HG03045 (cell line): ENCODE measurements around the gene TTBK2.

Source experiments
- ATAC-seq: cut with Tn5 transposase; IDR thresholded peaks from one replicate; pipeline ENCODE4 v1.9.1; 2021; ENCODE audit warnings: mild to moderate bottlenecking, moderate library complexity; ENCODE audit not compliant: unreplicated experiment

The TTBK2 gene

DNA sequence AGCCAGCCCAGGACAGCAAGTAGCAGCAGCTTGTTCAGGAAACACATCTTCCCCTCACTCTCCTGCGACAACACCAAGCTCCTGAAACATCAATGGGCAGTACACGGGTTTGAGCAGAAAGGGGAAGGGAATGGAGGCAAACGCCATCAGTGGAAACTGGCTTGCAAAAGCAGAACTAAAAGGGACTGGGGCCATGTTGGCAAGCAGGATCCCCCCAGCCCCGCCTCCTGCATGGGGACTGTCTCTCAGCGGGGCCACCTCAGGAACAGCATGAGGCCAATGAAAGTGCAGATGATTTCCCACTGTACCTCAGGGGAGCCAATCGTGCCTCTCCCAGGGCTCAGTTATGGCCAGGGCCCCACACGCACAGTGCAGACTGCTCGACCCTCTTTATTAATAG lies 190.4 kb downstream of the TTBK2 start:
- ATAC-seq = no peak

DNA sequence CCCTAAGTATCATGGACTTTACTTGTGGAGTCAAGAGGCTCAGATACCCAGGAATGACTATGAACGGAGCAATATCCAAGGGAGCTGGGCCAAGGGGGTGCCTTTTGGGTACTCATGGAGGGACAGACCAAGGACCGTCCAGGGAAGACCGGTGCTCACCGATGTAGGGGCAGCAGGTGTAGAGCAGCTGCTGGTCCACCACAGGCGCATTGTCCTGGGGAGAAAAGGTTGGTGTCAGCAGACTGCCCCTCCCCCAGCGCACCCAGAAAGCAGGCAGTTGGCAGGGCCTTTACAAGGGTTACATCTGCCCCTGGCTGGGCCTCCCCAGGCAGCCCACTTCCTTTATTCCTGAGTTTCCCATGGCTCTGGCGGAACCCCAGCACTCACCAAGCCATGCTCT lies 191.2 kb downstream of the TTBK2 start:
- no peak for ATAC-seq

DNA sequence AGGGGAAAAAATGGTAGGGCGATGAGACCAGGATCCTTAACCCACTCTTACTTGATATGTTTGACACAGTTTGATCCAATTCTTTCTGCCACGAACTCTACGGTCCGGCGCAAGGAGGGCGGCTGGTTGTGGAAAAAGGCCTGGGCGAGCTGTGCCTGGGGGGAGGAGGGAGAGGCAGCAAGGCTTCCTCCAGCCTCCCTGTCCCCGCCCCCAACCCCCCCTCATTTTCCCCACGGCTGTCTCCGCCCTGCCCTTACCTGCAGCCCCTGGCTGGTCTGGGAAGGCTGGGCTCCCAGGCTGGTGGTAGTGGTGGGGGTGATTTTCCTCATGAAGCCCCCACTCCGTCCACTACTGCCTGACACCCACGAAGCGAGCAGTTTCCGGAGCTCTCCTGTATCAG lies 191.6 kb downstream of the TTBK2 start:
- no peak for ATAC-seq

DNA sequence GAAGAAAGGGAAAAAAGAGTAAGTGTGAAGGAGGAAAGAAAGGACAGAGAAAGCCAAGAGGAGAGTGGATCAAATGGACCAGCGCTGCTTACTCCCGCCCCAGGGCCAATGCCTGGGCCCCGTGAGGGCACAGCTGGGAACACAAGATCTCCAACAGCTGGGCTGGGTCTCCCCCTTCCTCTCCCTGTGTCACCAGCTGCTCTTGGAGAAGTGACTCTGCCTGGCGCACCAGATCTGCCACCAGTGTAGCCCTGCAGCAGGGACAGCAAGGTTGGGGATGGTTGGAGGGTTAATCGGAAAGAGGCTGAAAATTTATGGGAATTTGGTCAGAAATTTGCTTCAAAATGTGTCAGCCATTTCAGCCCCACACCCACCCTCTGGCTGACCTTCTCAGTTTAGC lies 192.0 kb downstream of the TTBK2 start:
- ATAC-seq = no peak

DNA sequence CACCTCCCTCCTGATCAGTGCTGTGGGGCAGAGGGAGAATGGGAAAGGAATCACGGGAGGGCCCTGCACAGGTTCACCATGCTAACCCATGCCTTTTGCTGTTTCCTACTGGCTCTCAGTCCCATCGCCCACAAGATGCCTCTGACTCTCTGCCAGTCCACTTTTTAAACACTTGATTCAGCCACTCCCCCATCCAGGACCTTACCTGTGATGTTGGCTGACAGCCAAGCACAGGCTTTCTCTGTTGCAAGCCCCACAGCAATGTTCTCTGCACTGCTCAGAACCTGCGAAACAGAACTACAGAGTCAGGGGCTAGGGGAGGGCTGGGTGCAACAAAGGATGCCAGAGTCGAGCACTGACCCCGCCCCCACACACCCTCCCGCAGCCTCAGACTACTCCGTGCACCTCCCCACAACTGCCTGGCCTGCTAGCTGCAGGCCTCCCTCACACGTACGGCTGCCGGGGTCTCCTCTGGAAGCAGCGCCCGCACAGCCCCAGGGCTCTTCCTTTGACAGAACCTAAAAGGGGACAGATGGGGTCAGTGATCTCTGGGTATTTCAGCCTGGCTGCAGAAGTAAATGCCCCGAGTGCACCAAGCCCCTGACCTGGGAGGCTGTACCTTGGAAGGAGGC lies 192.7 kb downstream of the TTBK2 start:
- no peak for ATAC-seq

DNA sequence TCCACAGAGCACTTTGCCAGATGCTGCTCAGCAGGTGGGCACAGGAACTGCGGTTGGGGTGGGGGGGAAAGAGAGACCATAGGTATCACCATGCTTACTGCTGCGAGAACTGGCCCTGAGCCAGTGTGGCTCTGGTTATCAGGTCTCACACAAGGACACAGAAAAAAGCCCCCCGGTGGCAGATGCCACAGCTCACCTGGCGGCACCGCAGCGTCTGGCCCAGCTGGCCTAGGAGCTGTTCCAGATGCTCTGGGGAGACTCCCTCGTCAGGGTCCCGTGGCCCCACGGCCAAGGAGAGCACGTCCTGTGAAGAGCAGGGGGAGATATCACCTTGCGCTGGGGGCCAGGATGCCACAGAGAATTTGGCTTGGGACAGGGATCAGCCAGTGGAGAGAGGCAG lies 194.5 kb downstream of the TTBK2 start:
- no peak for ATAC-seq

DNA sequence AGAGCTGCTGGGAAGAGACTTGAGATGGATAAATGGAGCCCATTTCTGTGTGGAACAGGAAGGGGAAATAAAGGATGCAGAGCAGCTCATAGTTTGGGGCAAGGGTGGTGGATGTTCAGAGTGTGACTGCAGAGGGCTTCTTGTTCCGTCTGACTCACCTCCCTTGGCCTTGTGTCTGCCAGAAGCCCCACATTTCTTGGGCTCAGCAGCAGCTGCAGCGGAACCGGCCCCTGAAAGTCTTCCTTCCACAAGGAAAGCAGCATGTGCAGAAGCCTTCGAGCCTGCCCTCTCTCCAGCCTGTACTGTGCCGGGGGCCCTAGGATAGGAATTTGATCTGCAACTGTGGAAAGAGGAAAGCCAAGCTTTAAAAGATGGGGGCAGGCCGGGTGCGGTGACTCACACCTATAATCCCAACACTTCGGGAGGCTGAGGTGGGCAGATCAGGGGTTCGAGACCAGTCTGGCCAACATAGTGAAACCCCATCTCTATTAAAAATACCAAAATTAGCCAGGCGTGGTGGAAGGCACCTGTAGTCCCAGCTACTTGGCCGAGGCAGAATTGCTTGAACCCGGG lies 195.2 kb downstream of the TTBK2 start:
- ATAC-seq = no peak

DNA sequence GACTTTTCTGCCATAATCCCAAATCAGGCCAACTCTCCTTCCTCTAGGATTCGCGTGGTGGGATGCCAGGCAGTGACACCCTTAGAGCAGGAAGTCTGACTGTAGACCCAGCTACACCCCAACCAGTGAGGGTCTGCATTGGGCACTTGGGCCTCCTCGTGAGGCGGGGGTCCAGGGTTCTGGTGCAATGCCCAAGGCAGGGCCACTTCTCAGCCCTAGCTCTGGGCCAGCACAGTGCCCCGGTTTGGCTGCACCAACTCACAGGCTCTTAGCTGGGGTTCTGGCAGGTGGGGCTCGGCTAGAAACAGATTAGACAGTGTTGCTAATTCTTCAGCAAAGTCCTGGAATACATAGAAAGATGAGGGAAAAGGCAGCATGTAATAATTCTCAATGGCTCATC lies 196.3 kb downstream of the TTBK2 start:
- ATAC-seq = no peak

DNA sequence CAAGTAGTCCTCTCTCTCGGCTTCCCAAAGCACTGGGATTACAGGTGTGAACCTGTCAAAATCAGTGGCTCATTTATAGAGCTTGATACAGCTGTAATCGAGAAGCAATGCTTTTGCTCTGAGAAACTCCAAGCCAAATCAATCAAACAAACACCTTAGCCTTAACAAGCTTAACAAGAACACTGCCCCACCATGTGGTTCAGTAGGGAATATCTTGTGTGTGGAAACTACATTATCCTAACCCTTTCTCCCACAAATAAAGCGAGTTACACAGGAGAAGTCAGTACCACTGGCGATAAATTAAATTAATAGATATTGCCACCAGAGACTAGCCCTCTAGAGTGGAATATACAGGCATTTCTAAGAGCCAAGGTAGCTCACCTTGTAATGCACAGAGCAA lies 197.5 kb downstream of the TTBK2 start:
- ATAC-seq = no peak

DNA sequence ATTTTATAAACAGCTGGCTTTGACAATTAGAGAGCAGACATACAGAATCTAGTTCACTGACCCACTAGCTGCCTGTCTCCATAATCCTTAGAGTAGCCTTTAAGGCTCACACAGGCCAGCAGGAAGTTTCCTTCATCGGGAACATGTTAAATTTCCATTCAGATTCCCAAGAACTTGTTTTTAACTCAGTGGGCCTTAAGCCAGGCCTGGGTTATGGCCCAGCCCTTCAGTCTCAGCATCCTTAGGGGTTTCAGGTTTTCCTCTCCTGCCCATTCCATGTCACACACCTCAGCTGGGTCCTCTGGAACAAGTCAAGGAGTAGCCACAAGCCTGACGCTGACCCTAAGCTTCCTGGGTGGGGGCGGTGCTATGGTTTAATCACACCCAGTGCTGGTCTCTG lies 198.7 kb downstream of the TTBK2 start:
- ATAC-seq = no peak

DNA sequence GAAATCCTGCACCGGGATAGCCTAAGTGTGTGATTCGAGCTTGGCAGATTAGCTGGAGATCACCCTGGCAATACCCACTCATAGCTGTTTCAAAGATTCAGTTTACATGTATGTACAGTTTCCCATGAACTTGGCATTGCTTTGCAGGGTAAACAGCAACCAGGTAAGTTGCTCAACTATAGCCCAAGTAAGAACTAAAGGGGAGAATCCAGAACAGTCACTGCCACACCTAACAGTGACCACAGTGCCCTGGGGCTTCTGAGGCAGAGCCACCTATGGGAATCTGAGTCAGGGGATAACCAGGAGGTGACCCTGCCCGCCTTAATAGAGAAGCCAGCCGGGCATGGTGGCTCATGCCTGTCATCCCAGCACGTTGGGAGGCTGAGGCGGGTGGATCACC lies 199.6 kb downstream of the TTBK2 start:
- ATAC-seq = no peak

DNA sequence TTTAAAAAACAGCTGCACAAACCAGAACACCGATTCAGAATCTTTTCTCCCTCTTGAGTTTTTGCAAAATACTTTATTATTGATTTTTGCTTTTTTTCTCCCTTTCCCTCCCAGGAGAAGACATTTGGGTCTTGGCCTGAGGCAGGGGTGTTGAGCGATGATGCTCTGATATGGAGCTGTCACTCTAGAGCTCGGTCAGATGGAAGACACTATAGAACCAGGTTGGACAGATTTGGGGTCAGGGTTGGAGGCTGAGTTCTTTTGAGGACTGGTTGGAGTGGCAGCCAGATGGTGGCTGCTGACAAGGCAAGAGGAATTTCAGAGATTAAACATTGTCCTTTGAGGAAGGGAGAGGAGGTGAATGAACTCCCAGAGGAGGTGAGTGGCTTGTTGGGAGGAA lies 200.5 kb downstream of the TTBK2 start:
- no peak for ATAC-seq

DNA sequence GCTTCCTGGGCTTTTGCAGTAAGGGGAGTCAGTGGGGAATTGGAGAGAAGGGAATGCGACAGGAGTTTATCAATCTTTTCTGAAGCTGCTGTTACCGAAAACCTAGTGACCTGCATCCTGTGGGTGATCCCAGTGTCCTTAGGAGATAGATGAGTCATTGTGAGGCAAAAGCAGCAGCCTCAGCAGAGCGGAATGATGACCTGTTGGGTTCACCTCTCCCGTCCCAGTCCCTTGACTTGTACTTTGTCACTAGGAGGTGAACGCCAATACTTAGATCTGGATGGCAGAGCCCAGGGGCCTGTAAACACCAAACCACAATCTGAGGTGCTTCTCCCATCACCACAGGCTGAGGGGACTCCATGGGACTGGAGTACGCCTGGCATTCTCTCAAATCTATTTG lies 201.5 kb downstream of the TTBK2 start:
- ATAC-seq = no peak

DNA sequence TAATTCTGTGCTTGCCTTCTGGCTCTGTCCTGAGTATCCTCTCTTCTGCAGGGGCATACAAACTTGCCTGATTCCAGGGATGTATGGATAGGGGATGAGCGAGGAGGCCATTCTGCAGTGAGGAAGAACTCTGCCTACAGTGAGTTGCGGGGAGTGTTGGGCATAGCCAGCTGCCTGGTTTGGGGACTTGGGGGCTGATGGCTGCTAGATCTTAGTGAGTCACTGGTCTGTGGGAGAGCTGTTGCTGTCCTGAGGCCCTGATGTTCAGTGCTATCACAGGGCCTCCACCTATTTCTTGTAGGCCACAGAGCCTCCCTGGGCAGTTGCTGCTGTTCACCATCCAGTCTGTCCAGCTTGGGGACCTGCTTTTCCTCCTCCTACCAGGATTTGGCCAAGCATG lies 204.0 kb downstream of the TTBK2 start:
- no peak for ATAC-seq

DNA sequence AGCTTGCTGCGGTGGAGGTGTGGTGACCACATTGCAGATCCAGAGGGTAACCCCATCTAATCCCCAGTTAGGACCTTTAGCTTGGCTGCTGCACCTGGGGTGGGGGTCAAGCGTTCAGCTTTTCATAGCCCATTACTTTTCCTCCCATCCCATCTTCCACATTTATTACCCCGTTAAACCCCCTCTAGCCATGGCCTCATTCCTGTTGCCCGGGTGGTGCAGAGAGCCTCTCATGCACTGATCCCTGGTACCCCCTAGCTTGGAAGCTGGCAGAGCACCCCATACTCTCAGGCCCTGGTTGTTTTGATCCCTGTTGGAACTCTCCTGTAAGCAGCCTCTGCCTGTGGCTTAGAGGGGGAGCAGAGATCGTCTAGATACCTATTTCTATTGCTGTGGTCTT lies 204.5 kb downstream of the TTBK2 start:
- ATAC-seq = no peak

DNA sequence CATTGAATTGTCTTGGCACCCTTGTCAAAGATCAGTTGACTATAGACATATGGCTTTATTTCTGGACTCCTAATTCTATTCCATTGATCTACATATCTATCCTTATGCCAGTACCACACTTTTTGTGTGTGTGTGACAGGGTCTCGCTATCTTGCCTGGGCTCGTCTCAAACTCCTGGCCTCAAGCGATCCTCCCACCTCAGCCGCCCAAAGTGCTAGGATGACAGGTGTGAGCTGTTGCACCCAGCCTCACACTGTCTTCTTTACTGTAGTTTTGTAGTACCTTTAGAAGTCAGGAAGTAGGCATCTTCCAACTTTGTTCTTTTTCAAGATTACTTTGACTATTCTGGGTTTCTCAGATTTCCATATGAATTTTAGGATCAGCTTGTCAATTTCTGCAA lies 208.0 kb downstream of the TTBK2 start:
- ATAC-seq = no peak

DNA sequence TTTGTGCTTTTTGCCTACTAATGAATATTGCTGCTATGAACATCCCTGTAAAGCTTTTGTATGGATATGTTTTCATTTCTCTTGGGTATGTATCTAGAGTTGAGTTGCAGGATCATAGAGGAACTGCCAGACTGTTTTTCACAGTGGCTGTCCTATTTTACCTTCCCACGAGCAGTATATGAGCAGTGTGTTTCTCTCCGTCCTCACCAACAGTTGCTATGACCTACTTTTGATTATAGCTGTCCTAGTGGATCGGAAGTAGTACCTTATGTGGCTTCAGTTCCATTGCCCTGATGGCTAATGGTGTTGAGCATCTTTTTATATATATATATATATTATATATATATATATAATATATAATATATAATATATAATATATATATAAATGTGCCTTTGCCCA lies 208.8 kb downstream of the TTBK2 start:
- no peak for ATAC-seq

DNA sequence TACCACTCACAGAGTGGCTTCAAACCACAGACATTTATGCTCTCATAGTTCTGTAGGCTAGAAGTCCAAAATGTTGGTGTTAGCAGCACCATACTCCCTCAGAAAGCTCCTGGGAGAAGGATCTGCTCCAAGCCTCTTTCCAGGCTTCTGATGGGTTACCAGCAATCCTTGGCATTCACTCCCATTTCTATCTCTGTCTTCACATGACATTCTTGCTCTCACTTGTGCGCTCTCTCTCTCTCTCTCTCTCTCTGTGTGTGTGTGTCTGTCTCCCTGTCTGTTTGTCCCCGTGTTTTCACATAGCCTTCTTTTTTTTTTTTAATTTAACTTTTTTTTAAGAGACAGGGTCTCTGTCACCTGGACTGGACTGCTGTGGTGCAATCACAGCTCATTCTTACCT lies 209.9 kb downstream of the TTBK2 start:
- no peak for ATAC-seq

DNA sequence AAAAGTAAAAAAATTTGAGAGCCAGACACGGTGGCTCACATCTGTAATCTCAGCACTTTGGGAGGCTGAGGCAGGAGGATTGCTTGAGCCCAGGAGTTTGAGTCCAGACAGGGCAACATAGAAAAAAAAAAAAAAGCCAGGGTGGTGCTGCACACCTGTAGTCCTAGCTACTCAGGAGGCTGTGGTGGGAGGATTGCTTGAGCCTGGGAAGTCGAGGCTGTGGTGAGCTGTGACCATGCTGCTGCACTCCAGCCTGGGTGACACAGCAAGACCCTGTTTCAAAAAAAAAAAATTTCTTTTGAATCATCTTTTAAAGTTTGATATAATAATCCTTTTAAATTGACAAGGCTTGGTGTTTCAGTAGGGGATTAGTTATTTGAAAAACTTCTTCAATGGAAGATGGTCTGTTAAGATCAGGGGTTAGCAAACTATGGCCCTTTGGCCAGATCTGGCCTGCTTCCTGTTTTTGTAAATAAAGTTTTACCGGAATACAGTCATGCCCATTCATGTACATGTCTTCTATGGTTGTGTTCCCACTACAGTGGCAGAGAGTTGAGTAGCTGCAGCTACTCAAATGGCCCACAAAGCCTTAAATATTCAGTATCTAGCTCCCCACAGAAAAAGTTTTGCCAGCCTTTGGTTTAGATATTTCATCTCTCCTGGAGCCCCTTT lies 212.6 kb downstream of the TTBK2 start:
- no peak for ATAC-seq

DNA sequence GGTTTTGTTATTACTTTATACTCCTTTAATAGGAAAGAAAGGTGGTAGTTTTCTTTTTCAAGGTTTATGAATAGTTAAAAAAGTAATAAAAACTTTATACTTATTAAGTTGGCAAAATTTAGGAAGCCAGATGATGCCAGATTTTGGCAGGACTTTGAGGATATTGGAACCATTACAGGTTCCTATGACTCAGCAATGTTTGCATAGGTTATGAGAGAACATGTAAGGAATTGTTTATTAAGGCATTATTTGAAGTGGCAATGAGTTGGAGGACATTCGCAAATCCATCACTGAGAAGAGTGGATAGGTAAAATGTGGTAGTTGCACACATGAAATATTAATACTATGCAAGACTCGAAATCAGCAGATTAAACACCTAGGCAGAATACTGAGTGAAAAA lies 213.5 kb downstream of the TTBK2 start:
- no peak for ATAC-seq

DNA sequence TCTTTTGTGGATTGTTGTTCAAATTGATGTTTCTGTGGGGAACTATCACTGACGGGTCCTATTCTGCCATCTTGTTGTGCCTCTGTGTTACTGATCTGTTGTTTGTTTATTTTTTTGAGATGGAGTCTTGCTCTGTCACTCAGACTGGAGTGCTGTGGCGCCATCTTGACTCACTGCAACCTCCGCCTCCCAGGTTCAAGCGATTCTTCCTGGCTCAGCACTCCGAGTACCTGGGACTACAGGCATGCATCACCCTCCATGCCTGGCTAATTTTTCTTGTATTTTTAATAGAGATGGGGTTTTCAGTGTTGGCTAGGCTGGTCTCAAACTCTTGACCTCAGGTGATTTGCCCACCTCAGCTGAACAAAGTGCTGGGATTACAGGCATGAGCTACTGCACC lies 215.2 kb downstream of the TTBK2 start:
- no peak for ATAC-seq

DNA sequence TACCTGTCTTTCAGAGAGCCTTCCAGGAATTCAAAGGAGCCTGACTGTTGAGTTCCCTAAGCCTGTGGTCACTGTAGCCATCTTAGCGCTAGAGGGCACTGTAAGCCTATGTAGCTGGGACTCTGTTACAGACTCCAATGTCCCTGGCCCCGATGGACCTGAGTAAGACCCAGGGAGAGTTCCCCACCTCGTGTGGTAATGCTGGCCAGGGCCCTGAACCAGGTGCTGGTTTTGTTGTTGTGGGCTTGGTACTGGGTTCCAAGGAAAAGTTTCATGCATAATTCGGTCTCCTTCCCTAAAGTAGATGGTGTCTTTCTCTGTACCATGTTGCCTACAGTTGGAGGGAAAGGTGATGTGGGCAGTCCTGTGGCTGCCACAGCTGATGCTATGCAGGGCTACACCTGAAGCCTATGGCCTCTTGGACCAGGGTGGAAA lies 216.1 kb downstream of the TTBK2 start:
- no peak for ATAC-seq

DNA sequence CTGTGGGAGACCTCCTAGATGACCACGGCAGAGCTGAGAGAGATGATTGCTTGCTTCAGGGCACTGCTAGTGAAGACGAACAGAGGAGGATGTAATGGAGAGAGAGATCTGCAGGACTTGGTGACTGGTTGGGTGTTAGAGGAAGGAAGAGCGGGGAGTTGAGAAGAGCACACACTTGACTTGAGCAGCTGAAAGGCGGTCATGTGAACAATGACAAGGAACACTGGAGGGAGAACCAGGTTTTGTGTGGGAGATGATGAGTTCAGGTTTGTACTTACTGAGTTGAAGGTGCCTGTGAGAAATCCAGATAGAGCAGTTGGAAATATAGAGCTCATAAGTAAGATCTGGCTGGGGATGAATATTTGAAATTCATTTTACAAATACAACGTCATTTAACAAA lies 224.0 kb downstream of the TTBK2 start:
- no peak for ATAC-seq
